ENCODE data around the gene MRPS5. TPM values are rescaled to one million over a fixed set of nuclear protein-coding genes. Genes with fewer than 3 reads are reported as not detected.
"Not testable (repeated sequence)": the region's sequence is repeated elsewhere in the genome, so short reads cannot be mapped to it uniquely, and the experiment has no call there.

The MRPS5 gene
- total and polyA plus RNA-seq, 2 donors: 71.5 to 161 TPM

GRCh38 chr2:95109260-95109659 lies 12.3 kb downstream of the MRPS5 start:
- WGBS: 96% methylated on average over 6 of the region's 6 CpGs
- Histone ChIP-seq H3K36me3 (ENCODE audit: control insufficient read depth in 2 of 2, insufficient read depth in 2 of 2, low read length in 1 of 2) (peaks cover 60 to 82% of the 10 kb centered on the region in 2 donors), H3K27me3 (ENCODE audit: control insufficient read depth in 2 of 2, insufficient read depth in 1 of 2, low read length in 1 of 2) (no peaks in the 10 kb centered on the region), H3K27ac (ENCODE audit: low read depth in 1 of 2, low read length in 1 of 2) (no peak overlapping the region), H3K9me3 (ENCODE audit: control insufficient read depth in 2 of 2, insufficient read depth in 1 of 2, low read length in 1 of 2) (no peaks in the 10 kb centered on the region), H3K4me3 (ENCODE audit: low read length in 2 of 2) (no peak overlapping the region), H3K4me1 (ENCODE audit: control insufficient read depth in 2 of 2, insufficient read depth in 2 of 2, low read length in 2 of 2) (no peaks in the 10 kb centered on the region)
- DNase-seq (ENCODE audit: low read depth in 6 of 9, low spot score in 9 of 9): no peak

- Histone ChIP-seq H3K9me3 (ENCODE audit: control insufficient read depth in 2 of 2, insufficient read depth in 1 of 2, low read length in 1 of 2) (no peaks in the 10 kb centered on the region), H3K27ac (ENCODE audit: low read depth in 1 of 2, low read length in 1 of 2) (no peak overlapping the region), H3K27me3 (ENCODE audit: control insufficient read depth in 2 of 2, insufficient read depth in 1 of 2, low read length in 1 of 2) (no peaks in the 10 kb centered on the region), H3K36me3 (ENCODE audit: control insufficient read depth in 2 of 2, insufficient read depth in 2 of 2, low read length in 1 of 2) (peaks cover 57 to 82% of the 10 kb centered on the region in 2 donors), H3K4me1 (ENCODE audit: control insufficient read depth in 2 of 2, insufficient read depth in 2 of 2, low read length in 2 of 2) (no peaks in the 10 kb centered on the region), H3K4me3 (ENCODE audit: low read length in 2 of 2) (no peak overlapping the region)
- no peak for DNase-seq (ENCODE audit: low read depth in 6 of 9, low spot score in 9 of 9)
- WGBS: 95% methylated on average over 2 of the region's 2 CpGs
Measured at GRCh38 chr2:95106081-95106480, 15.5 kb downstream of the MRPS5 start.

- DNase-seq (ENCODE audit: low read depth in 6 of 9, low spot score in 9 of 9): no peak
- WGBS: 98% methylated on average over 8 of the region's 8 CpGs
- Histone ChIP-seq H3K4me1 (ENCODE audit: control insufficient read depth in 2 of 2, insufficient read depth in 2 of 2, low read length in 2 of 2) (no peaks in the 10 kb centered on the region), H3K27me3 (ENCODE audit: control insufficient read depth in 2 of 2, insufficient read depth in 1 of 2, low read length in 1 of 2) (no peaks in the 10 kb centered on the region), H3K36me3 (ENCODE audit: control insufficient read depth in 2 of 2, insufficient read depth in 2 of 2, low read length in 1 of 2) (peaks cover 63 to 79% of the 10 kb centered on the region in 2 donors), H3K4me3 (ENCODE audit: low read length in 2 of 2) (no peak overlapping the region), H3K27ac (ENCODE audit: low read depth in 1 of 2, low read length in 1 of 2) (no peak overlapping the region), H3K9me3 (ENCODE audit: control insufficient read depth in 2 of 2, insufficient read depth in 1 of 2, low read length in 1 of 2) (no peaks in the 10 kb centered on the region)
Measured at GRCh38 chr2:95104606-95105005, 17.0 kb downstream of the MRPS5 start.

GRCh38 chr2:95099910-95100309 lies 21.7 kb downstream of the MRPS5 start:
- H3K4me1 ChIP-seq (ENCODE audit: control insufficient read depth in 2 of 2, insufficient read depth in 2 of 2, low read length in 2 of 2): no peaks in the 10 kb centered on the region
- no peak overlapping the region for H3K27ac ChIP-seq (ENCODE audit: low read depth in 1 of 2, low read length in 1 of 2)
- H3K9me3 ChIP-seq (ENCODE audit: control insufficient read depth in 2 of 2, insufficient read depth in 1 of 2, low read length in 1 of 2): no peaks in the 10 kb centered on the region
- no peak overlapping the region for H3K4me3 ChIP-seq (ENCODE audit: low read length in 2 of 2)
- no peaks in the 10 kb centered on the region for H3K27me3 ChIP-seq (ENCODE audit: control insufficient read depth in 2 of 2, insufficient read depth in 1 of 2, low read length in 1 of 2)
- peaks cover 29 to 43% of the 10 kb centered on the region in 2 donors for H3K36me3 ChIP-seq (ENCODE audit: control insufficient read depth in 2 of 2, insufficient read depth in 2 of 2, low read length in 1 of 2)
- 96% methylated on average over 2 of the region's 2 CpGs for WGBS
- DNase-seq (ENCODE audit: low read depth in 6 of 9, low spot score in 9 of 9): no peak

- WGBS: 97% methylated on average over 5 of the region's 5 CpGs
- not testable (repeated sequence) for H3K4me3 ChIP-seq (ENCODE audit: low read length in 2 of 2); DNase-seq (ENCODE audit: low read depth in 6 of 9, low spot score in 9 of 9); H3K27ac ChIP-seq (ENCODE audit: low read depth in 1 of 2, low read length in 1 of 2); H3K9me3 ChIP-seq (ENCODE audit: control insufficient read depth in 2 of 2, insufficient read depth in 1 of 2, low read length in 1 of 2); H3K27me3 ChIP-seq (ENCODE audit: control insufficient read depth in 2 of 2, insufficient read depth in 1 of 2, low read length in 1 of 2); H3K4me1 ChIP-seq (ENCODE audit: control insufficient read depth in 2 of 2, insufficient read depth in 2 of 2, low read length in 2 of 2)
- H3K36me3 ChIP-seq (ENCODE audit: control insufficient read depth in 2 of 2, insufficient read depth in 2 of 2, low read length in 1 of 2): peaks cover 25 to 36% of the 10 kb centered on the region in 2 donors
Measured at GRCh38 chr2:95098273-95098672, 23.3 kb downstream of the MRPS5 start.

- Histone ChIP-seq H3K4me1 (ENCODE audit: control insufficient read depth in 2 of 2, insufficient read depth in 2 of 2, low read length in 2 of 2) (no peaks in the 10 kb centered on the region), H3K36me3 (ENCODE audit: control insufficient read depth in 2 of 2, insufficient read depth in 2 of 2, low read length in 1 of 2) (peaks cover 48% of the 10 kb centered on the region in 2 donors), H3K27me3 (ENCODE audit: control insufficient read depth in 2 of 2, insufficient read depth in 1 of 2, low read length in 1 of 2) (no peaks in the 10 kb centered on the region), H3K9me3 (ENCODE audit: control insufficient read depth in 2 of 2, insufficient read depth in 1 of 2, low read length in 1 of 2) (no peaks in the 10 kb centered on the region), H3K27ac (ENCODE audit: low read depth in 1 of 2, low read length in 1 of 2) (no peak overlapping the region), H3K4me3 (ENCODE audit: low read length in 2 of 2) (no peak overlapping the region)
- no peak for DNase-seq (ENCODE audit: low read depth in 6 of 9, low spot score in 9 of 9)
- 97% methylated on average over 6 of the region's 6 CpGs for WGBS
Measured at GRCh38 chr2:95091885-95092555, 29.6 kb downstream of the MRPS5 start.

GRCh38 chr2:95087379-95087778 lies 34.2 kb downstream of the MRPS5 start:
- Histone ChIP-seq H3K4me3 (ENCODE audit: low read length in 2 of 2) (no peak overlapping the region), H3K36me3 (ENCODE audit: control insufficient read depth in 2 of 2, insufficient read depth in 2 of 2, low read length in 1 of 2) (peaks cover 52 to 60% of the 10 kb centered on the region in 2 donors), H3K27ac (ENCODE audit: low read depth in 1 of 2, low read length in 1 of 2) (no peak overlapping the region), H3K27me3 (ENCODE audit: control insufficient read depth in 2 of 2, insufficient read depth in 1 of 2, low read length in 1 of 2) (no peaks in the 10 kb centered on the region), H3K4me1 (ENCODE audit: control insufficient read depth in 2 of 2, insufficient read depth in 2 of 2, low read length in 2 of 2) (no peaks in the 10 kb centered on the region), H3K9me3 (ENCODE audit: control insufficient read depth in 2 of 2, insufficient read depth in 1 of 2, low read length in 1 of 2) (no peaks in the 10 kb centered on the region)
- no peak for DNase-seq (ENCODE audit: low read depth in 6 of 9, low spot score in 9 of 9)
- 96% methylated on average over 5 of the region's 5 CpGs for WGBS

- Histone ChIP-seq H3K9me3 (ENCODE audit: control insufficient read depth in 2 of 2, insufficient read depth in 1 of 2, low read length in 1 of 2) (no peaks in the 10 kb centered on the region), H3K27me3 (ENCODE audit: control insufficient read depth in 2 of 2, insufficient read depth in 1 of 2, low read length in 1 of 2) (no peaks in the 10 kb centered on the region), H3K4me1 (ENCODE audit: control insufficient read depth in 2 of 2, insufficient read depth in 2 of 2, low read length in 2 of 2) (no peaks in the 10 kb centered on the region), H3K27ac (ENCODE audit: low read depth in 1 of 2, low read length in 1 of 2) (no peak overlapping the region), H3K4me3 (ENCODE audit: low read length in 2 of 2) (no peak overlapping the region), H3K36me3 (ENCODE audit: control insufficient read depth in 2 of 2, insufficient read depth in 2 of 2, low read length in 1 of 2) (peaks cover 40 to 47% of the 10 kb centered on the region in 2 donors)
- WGBS: 99% methylated on average over 1 of the region's 1 CpG
- DNase-seq (ENCODE audit: low read depth in 6 of 9, low spot score in 9 of 9): no peak
Measured at GRCh38 chr2:95086017-95086416, 35.6 kb downstream of the MRPS5 start.

- Histone ChIP-seq H3K4me3 (ENCODE audit: low read length in 2 of 2) (no peak overlapping the region), H3K27me3 (ENCODE audit: control insufficient read depth in 2 of 2, insufficient read depth in 1 of 2, low read length in 1 of 2) (no peaks in the 10 kb centered on the region), H3K36me3 (ENCODE audit: control insufficient read depth in 2 of 2, insufficient read depth in 2 of 2, low read length in 1 of 2) (peaks cover 18 to 25% of the 10 kb centered on the region in 2 donors), H3K27ac (ENCODE audit: low read depth in 1 of 2, low read length in 1 of 2) (no peak overlapping the region), H3K9me3 (ENCODE audit: control insufficient read depth in 2 of 2, insufficient read depth in 1 of 2, low read length in 1 of 2) (no peaks in the 10 kb centered on the region), H3K4me1 (ENCODE audit: control insufficient read depth in 2 of 2, insufficient read depth in 2 of 2, low read length in 2 of 2) (peaks cover 12 to 24% of the 10 kb centered on the region in 2 donors)
- no peak for DNase-seq (ENCODE audit: low read depth in 6 of 9, low spot score in 9 of 9)
- 98% methylated on average over 2 of the region's 2 CpGs for WGBS
Measured at GRCh38 chr2:95082477-95082876, 39.1 kb downstream of the MRPS5 start.

Data from thymus (tissue), 11 donors.